HL-60 (cell line): ENCODE measurements around the gene ARL5C.

Source experiments
- TF ChIP-seq, protein P1 (sequence below): IDR thresholded peaks from one replicate; pipeline ENCODE4 v1.5.1; 2011; ENCODE audit warnings: low read length, control low read depth, inconsistent platforms; ENCODE audit not compliant: insufficient read depth
- TF ChIP-seq, protein P2 (sequence below): IDR thresholded peaks from 2 replicates; pipeline ENCODE4 v1.6.1; 2012; ENCODE audit warnings: low read depth; ENCODE audit not compliant: insufficient replicate concordance

DNA sequence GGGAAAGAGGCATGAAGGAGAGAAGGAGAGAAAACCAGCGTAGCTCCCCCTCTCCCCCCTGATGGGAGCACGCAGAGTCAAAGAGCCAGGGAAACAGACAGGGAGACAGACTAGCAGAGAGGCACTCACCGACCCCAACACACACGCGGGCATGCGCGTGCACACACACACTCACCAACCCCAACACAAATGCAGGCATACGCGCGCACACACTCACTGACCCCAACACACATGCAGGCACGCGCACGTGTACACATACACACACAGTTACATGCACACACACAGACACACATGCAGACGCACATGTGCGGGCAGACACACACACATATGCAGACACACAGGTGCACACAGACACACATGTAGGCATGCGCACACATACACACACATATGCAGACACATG, 26.9 kb upstream of the ARL5C start:
- TF ChIP-seq, protein P1, sequence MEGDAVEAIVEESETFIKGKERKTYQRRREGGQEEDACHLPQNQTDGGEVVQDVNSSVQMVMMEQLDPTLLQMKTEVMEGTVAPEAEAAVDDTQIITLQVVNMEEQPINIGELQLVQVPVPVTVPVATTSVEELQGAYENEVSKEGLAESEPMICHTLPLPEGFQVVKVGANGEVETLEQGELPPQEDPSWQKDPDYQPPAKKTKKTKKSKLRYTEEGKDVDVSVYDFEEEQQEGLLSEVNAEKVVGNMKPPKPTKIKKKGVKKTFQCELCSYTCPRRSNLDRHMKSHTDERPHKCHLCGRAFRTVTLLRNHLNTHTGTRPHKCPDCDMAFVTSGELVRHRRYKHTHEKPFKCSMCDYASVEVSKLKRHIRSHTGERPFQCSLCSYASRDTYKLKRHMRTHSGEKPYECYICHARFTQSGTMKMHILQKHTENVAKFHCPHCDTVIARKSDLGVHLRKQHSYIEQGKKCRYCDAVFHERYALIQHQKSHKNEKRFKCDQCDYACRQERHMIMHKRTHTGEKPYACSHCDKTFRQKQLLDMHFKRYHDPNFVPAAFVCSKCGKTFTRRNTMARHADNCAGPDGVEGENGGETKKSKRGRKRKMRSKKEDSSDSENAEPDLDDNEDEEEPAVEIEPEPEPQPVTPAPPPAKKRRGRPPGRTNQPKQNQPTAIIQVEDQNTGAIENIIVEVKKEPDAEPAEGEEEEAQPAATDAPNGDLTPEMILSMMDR = no peak
- TF ChIP-seq, protein P2, sequence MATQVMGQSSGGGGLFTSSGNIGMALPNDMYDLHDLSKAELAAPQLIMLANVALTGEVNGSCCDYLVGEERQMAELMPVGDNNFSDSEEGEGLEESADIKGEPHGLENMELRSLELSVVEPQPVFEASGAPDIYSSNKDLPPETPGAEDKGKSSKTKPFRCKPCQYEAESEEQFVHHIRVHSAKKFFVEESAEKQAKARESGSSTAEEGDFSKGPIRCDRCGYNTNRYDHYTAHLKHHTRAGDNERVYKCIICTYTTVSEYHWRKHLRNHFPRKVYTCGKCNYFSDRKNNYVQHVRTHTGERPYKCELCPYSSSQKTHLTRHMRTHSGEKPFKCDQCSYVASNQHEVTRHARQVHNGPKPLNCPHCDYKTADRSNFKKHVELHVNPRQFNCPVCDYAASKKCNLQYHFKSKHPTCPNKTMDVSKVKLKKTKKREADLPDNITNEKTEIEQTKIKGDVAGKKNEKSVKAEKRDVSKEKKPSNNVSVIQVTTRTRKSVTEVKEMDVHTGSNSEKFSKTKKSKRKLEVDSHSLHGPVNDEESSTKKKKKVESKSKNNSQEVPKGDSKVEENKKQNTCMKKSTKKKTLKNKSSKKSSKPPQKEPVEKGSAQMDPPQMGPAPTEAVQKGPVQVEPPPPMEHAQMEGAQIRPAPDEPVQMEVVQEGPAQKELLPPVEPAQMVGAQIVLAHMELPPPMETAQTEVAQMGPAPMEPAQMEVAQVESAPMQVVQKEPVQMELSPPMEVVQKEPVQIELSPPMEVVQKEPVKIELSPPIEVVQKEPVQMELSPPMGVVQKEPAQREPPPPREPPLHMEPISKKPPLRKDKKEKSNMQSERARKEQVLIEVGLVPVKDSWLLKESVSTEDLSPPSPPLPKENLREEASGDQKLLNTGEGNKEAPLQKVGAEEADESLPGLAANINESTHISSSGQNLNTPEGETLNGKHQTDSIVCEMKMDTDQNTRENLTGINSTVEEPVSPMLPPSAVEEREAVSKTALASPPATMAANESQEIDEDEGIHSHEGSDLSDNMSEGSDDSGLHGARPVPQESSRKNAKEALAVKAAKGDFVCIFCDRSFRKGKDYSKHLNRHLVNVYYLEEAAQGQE = no peak
